ENCODE results near the gene ZNF426.

Gene ZNF426

DNA sequence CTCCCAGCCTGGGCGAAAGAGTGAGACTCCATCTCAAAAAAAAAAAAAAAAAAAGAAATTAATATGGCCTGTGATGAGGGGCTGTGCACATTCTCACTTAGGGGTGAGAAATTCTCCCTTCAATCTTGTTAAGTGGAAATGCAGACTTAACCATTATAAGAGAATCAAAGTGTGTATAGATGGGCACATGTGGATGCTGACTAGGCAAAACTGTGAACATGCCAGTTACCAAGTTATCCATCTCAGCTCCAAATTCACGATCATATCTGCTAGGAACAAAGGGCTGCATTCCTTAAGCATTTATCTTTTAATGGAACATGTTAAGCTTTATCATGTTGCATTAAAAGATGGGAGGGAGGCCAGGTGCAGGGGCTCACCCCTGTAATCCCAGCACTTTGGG lies 44.3 kb downstream of the ZNF426 start:
- no peak for DNase-seq

DNA sequence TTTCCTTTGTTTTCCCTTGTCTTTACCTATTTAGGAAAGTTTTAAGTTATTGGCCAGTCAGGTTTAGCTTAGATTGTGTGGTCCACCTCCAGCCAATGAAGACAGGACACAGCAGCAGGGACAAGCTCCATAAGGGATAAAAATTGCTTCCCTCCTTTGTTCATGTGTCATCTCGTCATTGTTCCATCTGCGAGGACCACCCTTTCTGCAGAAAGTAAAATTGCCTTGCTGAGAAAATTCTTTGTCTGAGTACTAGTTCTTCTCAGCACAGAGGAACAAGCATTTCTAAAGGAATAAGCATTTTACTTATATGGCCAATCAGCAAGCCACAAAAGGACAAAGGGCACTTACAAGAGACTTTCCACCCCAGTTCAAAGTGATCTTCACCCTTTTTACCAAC lies 51.4 kb downstream of the ZNF426 start:
- DNase-seq: no peak

DNA sequence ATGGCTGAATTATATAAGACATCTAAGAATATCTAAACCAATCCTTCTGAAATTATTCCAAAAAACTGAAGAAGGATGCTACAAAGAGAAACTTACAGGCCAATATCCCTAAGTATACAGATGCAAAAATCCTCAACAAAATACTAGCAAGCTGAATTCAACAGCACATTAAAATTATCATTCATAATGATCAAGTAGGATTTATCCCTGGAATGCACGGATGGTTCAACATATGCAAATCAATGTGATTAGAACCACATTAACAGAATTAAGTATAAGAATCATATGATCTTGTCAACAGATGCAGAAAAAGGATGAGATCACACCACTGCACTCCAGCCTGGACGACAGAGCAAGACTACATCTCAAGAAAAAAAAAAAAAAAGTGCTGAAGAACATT lies 53.3 kb downstream of the ZNF426 start:
- DNase-seq: no peak

DNA sequence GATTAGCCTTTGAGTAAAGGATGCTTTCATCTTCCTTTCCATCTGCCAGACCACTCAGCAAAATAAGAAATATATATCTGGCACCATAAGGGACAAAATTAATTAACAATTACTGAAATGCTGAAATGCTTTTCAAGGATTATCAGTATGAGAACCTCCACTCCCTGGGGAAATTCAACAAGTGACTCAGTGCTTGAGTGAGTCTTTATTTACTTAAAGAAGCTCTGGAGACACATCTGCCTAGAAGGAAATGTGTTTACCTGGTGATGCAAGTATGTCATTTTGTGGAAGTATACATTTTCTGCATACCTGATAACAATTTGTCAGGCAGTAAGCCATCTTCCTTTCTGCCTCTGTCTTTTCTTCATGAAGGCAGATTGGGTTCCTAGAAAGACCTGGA lies 63.5 kb downstream of the ZNF426 start:
- no peak for DNase-seq
